PC-9 (cell line): Measurements from ENCODE around the gene MIS12. TPM values are rescaled to one million over a fixed set of nuclear protein-coding genes. Genes with fewer than 3 reads are reported as not detected.

Source experiments
- BruUV-seq: library from RNA; stranded (reverse); fragments of 400-500 nt; replicated peaks from 2 replicates; lab custom pipeline; 2021; lab: Mats Ljungman, UMichigan
- CTCF ChIA-PET: fragments of 300-600 bp; sonication (Branson Sonifier 250); formaldehyde crosslinking; loops from one replicate; lab custom pipeline; 2022; ENCODE audit warnings: antibody characterized with exemption; lab: Charles Lee
- POLR2A ChIA-PET: fragments of 300-600 bp; sonication (Branson Sonifier 250); formaldehyde crosslinking; loops from one replicate; lab custom pipeline; 2022; ENCODE audit warnings: antibody characterized with exemption; ENCODE audit not compliant: unreplicated experiment; lab: Charles Lee
- DNase-seq, 2 experiments: peaks; one replicate each; pipeline versions ENCODE4 v3.0.0 to v3.0.0-alpha.2; 2015 to 2022; ENCODE audit warnings: mixed read lengths in 1 of 2
- H2AFZ ChIP-seq: fragments of 200-600 bp; sonication (generic); 2 replicates; pipeline ENCODE4 v1.8.1; 2017; ENCODE audit warnings: antibody characterized with exemption
- H3F3A ChIP-seq: fragments of 200-600 bp; sonication (generic); 2 replicates; pipeline ENCODE4 v1.8.1; 2017; ENCODE audit warnings: antibody characterized with exemption, mild to moderate bottlenecking, low read depth; ENCODE audit not compliant: insufficient read depth
- H3K27ac ChIP-seq: fragments of 200-600 bp; sonication (generic); 2 replicates; pipeline ENCODE4 v1.6.1; 2016; ENCODE audit warnings: mixed run types
- H3K27me3 ChIP-seq: fragments of 200-600 bp; sonication (generic); 2 replicates; pipeline ENCODE4 v1.6.1; 2016; ENCODE audit warnings: low read depth, mixed run types; ENCODE audit not compliant: insufficient read depth
- H3K36me3 ChIP-seq: fragments of 200-600 bp; sonication (generic); 2 replicates; pipeline ENCODE4 v1.6.1; 2016; ENCODE audit warnings: low read depth, mixed run types
- H3K4me1 ChIP-seq: fragments of 200-600 bp; sonication (generic); replicated peaks from 2 replicates; pipeline ENCODE4 v1.6.1; 2016; ENCODE audit warnings: mixed run types; ENCODE audit not compliant: insufficient read depth
- H3K4me2 ChIP-seq: fragments of 200-600 bp; sonication (generic); 2 replicates; pipeline ENCODE4 v1.6.1; 2017; ENCODE audit warnings: mixed run types
- H3K4me3 ChIP-seq: fragments of 200-600 bp; sonication (generic); 2 replicates; pipeline ENCODE4 v1.6.1; 2016; ENCODE audit warnings: mixed run types
- H3K79me2 ChIP-seq: fragments of 200-600 bp; sonication (generic); 2 replicates; pipeline ENCODE4 v1.6.1; 2017; ENCODE audit warnings: low read depth, mixed run types
- H3K9me2 ChIP-seq: fragments of 200-600 bp; sonication (generic); 2 replicates; pipeline ENCODE4 v1.8.1; 2017; ENCODE audit warnings: mild to moderate bottlenecking; ENCODE audit not compliant: insufficient read depth
- H3K9me3 ChIP-seq: fragments of 200-600 bp; sonication (generic); 2 replicates; pipeline ENCODE4 v1.8.1; 2016; ENCODE audit warnings: low read depth; ENCODE audit not compliant: insufficient read depth
- H4K20me1 ChIP-seq: fragments of 200-600 bp; sonication (generic); 2 replicates; pipeline ENCODE4 v1.8.1; 2017; ENCODE audit not compliant: insufficient read depth
- EZH2 ChIP-seq: fragments of 200-600 bp; sonication (generic); IDR thresholded peaks from 2 replicates; pipeline ENCODE4 v1.8.0; 2017; ENCODE audit warnings: antibody characterized with exemption, low read depth
- intact Hi-C: fragments of 100-400 bp; cut with micrococcal nuclease; formaldehyde crosslinking; loops from one replicate; pipeline ENCODE4 v1.10.0; 2022; ENCODE audit not compliant: unreplicated experiment
- total RNA-seq: library from RNA; stranded (reverse); gene quantifications from 2 replicates; pipeline ENCODE4 v1.2.3, GENCODE V29; 2021
- TF ChIP-seq, protein P1 (sequence below): fragments of 200-600 bp; sonication (generic); conservative IDR thresholded peaks from 2 replicates; pipeline ENCODE4 v1.6.1; 2017; ENCODE audit warnings: mixed run types, antibody characterized with exemption, mild to moderate bottlenecking, moderate library complexity

Gene MIS12
- total RNA-seq, 1 experiment from 2014 or later = 19.5 TPM

DNA sequence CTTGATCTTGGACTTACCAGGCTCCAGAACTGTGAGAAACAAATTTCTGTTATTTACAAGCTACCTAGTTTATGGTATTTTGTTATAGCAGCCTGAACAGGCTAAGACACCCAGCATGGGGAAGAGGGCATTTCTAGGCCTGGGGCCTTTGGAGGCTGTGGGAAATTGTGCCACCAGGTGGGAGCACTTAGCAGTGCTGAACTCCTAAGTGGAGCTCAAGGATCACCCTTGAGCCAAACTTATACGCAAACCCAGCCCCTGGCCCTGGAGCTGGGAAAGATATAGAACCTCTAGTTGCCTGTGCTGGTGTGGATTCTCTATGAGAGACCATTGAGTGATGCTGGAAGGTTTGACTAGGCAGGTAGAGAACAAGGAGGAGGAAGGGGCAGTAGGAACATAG is 36.1 kb downstream of the MIS12 start:
- no peak overlapping the region for H3K4me2 ChIP-seq
- TF ChIP-seq, protein P1, sequence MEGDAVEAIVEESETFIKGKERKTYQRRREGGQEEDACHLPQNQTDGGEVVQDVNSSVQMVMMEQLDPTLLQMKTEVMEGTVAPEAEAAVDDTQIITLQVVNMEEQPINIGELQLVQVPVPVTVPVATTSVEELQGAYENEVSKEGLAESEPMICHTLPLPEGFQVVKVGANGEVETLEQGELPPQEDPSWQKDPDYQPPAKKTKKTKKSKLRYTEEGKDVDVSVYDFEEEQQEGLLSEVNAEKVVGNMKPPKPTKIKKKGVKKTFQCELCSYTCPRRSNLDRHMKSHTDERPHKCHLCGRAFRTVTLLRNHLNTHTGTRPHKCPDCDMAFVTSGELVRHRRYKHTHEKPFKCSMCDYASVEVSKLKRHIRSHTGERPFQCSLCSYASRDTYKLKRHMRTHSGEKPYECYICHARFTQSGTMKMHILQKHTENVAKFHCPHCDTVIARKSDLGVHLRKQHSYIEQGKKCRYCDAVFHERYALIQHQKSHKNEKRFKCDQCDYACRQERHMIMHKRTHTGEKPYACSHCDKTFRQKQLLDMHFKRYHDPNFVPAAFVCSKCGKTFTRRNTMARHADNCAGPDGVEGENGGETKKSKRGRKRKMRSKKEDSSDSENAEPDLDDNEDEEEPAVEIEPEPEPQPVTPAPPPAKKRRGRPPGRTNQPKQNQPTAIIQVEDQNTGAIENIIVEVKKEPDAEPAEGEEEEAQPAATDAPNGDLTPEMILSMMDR = no peak
- TF ChIP-seq EZH2 = no peak
- no peak overlapping the region for H3K4me3 ChIP-seq
- POLR2A ChIA-PET = no interaction called here
- H3K27ac ChIP-seq = no peak overlapping the region
- no peaks in the 10 kb centered on the region for H3K27me3 ChIP-seq
- H3K9me3 ChIP-seq = no peaks in the 10 kb centered on the region
- no peaks in the 10 kb centered on the region for H4K20me1 ChIP-seq
- no peaks in the 10 kb centered on the region for H3K79me2 ChIP-seq
- H2AFZ ChIP-seq = no peak overlapping the region
- H3K36me3 ChIP-seq = no peaks in the 10 kb centered on the region
- no peaks in the 10 kb centered on the region for H3K9me2 ChIP-seq
- intact Hi-C loops = no loop called here
- CTCF ChIA-PET = interaction anchor here (0.6 kb wide), 1 partner anchor 1106 kb away, joined by 3 read pairs; no protein-coding TSS in a partner anchor
- no TSS peak for BruUV-seq
- peaks cover 5% of the 10 kb centered on the region; the same call in 1 of the 2 replicates for H3F3A ChIP-seq
- H3K4me1 ChIP-seq = no peaks in the 10 kb centered on the region
- DNase-seq = no peak

DNA sequence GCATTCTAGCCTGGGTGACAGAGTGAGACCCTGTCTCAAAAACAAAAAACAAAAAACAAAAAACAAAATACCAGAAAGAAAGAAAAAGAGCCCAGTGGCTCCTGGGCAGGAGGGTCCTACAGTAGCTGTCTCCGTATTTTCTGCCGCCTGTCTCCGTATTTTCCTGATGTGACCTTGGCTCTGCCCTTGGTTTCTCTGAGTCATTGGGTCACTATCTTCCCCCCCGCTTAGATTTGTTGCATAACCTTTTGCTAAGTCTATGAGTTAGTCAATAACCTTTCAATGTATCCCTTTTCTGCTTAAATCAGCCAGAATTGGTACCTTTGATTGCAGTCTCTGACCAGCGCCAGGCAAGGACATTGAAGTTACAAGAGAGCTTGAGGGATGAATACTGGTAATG is 36.9 kb downstream of the MIS12 start:
- CTCF ChIA-PET = no interaction called here
- BruUV-seq = no TSS peak
- POLR2A ChIA-PET = no interaction called here

DNA sequence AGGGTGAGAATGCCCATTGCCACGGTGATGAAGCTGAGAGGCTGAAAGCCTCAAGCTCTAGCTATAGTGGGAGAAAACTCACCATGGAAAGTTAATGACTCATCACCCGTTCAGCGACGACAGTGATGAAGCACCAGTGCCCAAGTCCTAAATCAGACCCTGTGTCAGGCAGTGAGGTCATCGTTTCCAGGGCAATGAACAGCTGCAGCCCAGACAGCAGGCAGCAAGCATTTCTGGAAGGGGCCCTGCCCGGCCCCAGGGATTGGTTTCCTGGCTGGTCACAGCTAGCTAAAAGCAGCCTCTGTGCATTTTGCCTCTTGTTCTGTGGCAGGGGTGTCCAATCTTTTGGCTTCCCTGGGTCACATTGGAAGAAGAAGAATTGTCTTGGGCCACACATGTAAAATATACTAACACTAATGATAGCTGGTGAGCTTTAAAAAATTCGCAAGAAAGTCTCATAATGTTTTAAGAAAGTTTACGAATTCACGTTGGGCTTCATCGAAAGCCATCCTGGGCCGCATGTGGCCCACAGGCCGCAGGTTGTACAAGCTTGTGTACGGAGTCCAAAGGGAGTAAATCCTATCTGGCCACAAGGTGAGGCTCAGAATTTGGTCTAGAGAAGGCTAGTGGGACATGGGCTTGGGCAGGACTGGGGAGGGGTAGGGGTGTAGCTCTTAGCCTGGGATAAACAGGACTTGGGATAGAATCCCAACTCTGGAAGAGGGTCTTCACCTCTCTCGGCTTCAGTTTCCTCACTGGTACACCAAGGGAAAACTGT is 40.6 kb downstream of the MIS12 start:
- no peak overlapping the region for H3K27ac ChIP-seq
- H3K79me2 ChIP-seq = no peaks in the 10 kb centered on the region
- H3K27me3 ChIP-seq = no peaks in the 10 kb centered on the region
- no peak overlapping the region for H3K4me3 ChIP-seq
- no peak overlapping the region for H3K4me2 ChIP-seq
- no peaks in the 10 kb centered on the region for H3K9me3 ChIP-seq
- no peaks in the 10 kb centered on the region for H3K9me2 ChIP-seq
- ChIA-PET POLR2A (interaction anchor here (0.6 kb wide), 1 partner anchor 35 kb away, joined by 3 read pairs; no protein-coding TSS in a partner anchor), CTCF (interaction anchor here (0.6 kb wide), 1 partner anchor 662 kb away, joined by 3 read pairs; no protein-coding TSS in a partner anchor)
- TF ChIP-seq, protein P1 = no peak
- no peak for TF ChIP-seq EZH2
- DNase-seq = peak; percentile 55 to 69
- intact Hi-C loops = no loop called here
- BruUV-seq = no TSS peak
- no peaks in the 10 kb centered on the region for H4K20me1 ChIP-seq
- no peaks in the 10 kb centered on the region for H3K4me1 ChIP-seq
- H3K36me3 ChIP-seq = no peaks in the 10 kb centered on the region
- no peaks in the 10 kb centered on the region for H3F3A ChIP-seq
- H2AFZ ChIP-seq = no peak overlapping the region

More for the DNA sequence above, 36.9 kb downstream of the MIS12 start:
- Histone ChIP-seq H3K79me2 (no peaks in the 10 kb centered on the region), H3K9me2 (no peaks in the 10 kb centered on the region), H3F3A (no peaks in the 10 kb centered on the region), H3K27me3 (no peaks in the 10 kb centered on the region), H3K4me1 (no peaks in the 10 kb centered on the region), H3K36me3 (no peaks in the 10 kb centered on the region), H4K20me1 (no peaks in the 10 kb centered on the region), H3K4me2 (no peak overlapping the region), H3K27ac (no peak overlapping the region), H3K4me3 (no peak overlapping the region), H2AFZ (no peak overlapping the region), H3K9me3 (no peaks in the 10 kb centered on the region)
- no peak for DNase-seq
- intact Hi-C loops = no loop called here
- no peak for TF ChIP-seq EZH2
- TF ChIP-seq, protein P1 = no peak
